Measurements from ENCODE around the gene CAPN14.

GRCh38 chr2:31251018-31251417, 33.7 kb upstream of the CAPN14 start:
- TF ChIP-seq CTCF (IDR thresholded peaks at IDR 0.05) (no peak), MXI1 (IDR thresholded peaks at IDR 0.05; ENCODE audit: low read depth, low read length) (no peak), MAX (IDR thresholded peaks at IDR 0.05; ENCODE audit: low read depth) (no peak)
